GM18867 (cell line): ENCODE measurements around the gene E2F4.
A peak's percentile ranks its signal among the peaks of the same experiment; 100 is the strongest.

Source experiments
- ATAC-seq: cut with Tn5 transposase; IDR thresholded peaks from one replicate; pipeline ENCODE4 v1.9.1; 2021; ENCODE audit warnings: mild to moderate bottlenecking, moderate library complexity; ENCODE audit not compliant: unreplicated experiment

Gene E2F4

DNA sequence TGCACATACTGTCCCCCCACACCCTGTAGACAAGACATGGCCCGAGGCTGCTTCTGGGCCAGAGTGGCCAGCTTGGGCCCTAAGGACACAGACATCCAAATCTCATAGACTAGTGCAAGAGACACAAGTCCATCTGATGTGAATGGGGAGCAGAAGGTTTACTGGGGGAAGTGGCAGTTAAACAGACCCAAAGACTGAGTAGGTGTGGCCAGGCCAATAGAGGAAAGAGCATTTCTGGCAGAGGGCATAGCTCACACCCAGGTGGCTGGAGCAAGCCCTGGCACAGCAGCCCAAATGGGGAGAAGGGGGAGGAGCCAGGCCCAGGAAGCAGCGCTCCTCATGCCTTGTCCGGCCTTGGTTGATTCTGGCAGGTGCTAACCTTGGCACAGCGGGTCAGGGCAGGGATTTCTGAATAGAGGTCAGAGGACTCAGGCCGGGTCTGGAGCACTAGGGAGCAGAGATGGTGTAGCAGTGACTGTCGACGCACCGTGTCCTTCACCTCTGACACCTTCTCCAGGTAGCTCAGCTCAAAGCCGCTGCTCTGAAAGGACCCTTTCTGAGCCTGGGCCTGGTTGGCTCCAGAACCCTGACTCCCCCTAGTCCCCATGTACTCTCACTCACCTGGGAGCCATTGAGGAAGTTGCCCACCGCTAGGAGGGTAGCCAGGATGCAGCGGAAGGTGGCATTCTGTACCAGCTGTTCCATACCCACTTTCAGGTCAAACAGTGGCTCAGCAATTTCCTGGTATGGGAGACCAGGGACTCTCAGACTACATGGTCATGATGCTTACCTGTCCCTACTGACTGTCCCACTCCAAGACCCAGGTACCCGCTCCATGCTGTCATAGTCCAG, 39.1 kb downstream of the E2F4 start:
- ATAC-seq = no peak

DNA sequence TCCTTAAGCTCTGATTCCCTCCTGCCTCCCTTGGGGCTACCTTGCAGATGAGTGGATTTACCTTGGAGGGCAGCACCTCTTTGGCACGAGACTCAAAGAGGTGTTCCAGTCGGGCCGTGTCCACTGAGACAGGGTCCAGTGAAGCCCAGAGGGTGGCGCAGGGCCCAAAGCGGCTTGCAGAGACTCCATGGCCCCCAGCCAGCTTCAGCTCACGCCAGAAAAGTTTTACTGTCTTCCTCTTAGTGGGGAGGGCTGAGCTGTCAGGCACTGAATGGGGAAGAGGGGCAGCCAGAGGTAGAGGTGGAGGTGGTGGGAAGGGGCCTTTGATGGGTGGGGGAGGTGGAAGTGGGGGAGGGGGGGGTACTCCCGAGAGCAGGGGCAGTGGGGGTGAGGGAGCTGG, 41.6 kb downstream of the E2F4 start:
- ATAC-seq = no peak

DNA sequence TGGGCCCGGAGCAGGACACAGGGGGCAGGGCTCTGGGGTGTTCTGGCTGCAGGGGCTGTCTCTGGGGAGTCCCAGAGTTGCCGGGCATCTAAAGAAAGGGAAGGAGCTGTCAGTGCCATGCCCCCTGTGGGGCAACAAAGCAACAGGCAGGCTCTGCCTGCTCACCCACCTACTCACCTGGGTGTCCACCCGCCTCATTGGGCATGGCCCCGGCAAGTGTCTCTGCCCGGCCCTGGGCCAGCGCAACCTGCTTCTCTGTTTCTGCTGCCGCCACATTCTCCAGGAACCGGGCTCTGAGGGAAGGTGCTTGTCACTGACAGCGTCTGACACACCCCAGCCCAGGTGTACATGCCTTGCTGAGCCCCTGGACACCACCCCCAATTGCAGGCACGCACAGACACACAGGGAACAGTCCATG, 42.2 kb downstream of the E2F4 start:
- ATAC-seq = no peak

DNA sequence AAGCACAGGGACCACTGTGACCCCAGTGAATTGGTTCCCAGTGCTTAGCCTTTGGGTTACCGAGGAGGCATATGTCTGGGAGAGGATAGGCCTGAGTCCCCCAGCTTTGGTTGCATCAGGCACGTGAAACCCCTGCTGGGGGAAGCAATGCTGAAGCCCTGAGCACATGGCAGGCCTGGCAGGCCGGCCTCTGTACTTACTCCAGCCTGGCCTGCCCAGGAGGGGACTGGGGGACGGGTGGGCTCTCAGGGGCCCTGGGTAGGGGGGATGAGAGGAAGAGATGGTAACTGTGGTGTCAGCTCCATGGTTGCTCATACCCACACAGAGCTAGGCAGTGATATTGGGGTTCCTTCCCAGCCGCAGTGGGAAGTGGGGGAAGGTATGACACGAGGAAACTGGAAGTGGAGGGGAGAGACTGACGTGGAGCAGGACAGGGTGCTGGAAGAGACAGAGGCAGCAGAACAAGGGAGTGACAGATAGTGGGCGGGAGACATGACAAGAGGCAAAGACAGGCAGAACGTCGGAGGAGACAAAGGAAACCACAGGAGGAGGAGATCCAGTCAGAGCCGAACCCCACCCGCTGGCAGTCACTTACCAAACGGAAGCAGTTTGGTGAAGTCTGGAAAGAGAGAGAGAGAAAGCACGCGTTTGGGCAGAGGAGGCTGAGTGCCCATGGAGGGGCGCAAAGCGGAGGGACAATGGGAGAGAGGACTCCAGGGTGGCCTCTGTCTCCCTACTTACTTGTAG, 44.0 kb downstream of the E2F4 start:
- ATAC-seq = no peak

DNA sequence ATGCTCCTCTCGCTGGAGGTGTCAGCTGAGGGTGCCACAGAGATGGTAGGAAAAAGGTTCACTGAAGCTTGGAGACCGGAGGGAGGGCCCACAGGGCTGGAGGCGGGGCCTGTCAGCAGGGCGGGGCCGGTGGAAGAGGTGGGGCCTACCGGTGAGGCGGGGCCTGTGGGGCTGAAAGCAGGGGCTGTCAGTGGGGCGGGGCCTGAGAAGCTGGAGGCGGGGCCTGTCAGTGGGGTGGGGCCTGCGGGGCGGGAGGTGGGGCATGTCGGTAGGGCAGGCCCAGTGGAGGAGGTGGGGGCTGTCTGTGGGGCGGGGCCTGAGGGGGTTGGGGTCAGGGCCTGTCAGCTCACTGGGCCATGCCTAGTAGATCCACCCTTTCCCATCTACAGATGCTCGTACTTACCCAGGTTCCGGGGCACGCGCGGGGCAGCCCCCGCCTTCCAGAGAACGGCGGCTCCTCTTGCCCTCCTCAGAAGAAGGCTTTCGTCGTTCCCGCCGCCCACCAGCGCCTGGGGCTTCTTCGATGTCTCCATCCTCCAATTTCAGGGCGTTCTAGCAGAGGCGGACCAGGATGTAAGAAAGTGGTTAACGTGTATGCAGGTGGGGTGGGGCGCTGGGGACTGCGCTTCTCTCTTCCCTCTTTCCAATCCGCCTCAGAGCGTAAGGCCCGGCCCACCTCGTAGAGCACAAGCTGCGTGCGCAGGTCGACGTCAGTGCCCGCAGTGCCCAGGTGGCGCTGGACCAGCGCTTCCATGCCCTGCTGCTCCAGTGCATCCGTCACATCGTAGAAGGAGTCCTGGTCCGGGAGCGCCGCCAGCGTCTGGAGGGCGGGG, 44.8 kb downstream of the E2F4 start:
- ATAC-seq = no peak

DNA sequence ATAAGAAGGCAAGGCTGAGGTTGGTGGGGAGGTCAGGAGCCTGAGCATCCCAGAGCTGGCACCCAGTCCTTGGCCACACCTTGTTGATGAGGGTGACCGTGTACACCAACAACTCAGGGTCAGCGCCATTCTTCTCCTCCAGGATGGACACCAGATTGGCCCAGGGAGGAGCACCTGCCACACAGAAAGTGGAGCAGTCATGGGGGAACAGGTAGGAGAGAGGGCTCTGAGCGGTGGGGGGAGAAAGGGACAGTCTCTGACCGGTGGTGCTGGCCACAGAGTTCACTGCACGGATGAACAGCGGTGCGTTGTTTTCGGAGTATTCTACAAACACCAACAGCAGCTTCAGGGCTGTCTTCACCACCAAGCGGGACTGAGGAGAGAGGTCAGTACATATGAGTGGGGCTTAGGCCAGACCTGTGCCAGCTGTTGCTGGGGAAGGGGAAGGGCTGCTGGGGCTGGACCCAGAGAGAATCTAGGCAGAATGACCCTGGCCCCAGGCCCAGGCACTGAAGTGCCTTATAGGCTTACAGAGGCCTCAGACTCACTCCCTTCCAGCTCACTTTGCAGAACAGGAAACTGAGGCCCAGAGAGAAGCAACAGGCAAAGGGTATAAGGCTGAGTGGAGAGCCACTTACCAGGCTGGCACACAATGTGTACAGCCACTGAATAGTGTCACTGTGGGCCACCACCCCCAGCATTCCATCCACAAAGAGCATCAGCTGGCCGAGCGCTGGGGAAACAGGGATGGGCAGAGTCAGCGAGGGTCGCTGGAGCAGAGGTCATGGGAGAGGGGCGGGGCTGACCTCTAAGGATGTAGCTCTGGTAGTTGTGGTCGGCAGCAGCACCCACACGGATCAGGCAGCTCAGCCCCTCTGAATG, 45.7 kb downstream of the E2F4 start:
- no peak for ATAC-seq

DNA sequence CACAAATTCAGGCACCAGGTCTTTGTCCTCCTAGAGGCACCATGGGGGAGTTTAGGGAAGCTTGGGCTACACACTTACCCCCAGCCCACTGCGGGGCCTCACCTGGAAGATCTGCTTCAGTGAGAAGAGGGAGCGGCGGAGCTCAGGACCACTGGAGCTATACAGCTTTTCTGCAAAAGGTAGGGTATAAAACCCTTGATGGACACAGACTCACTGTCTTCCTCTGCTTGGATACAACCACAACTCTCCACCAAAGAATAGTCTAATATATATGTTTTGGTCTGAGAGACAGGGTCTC, 46.3 kb downstream of the E2F4 start:
- ATAC-seq = no peak

DNA sequence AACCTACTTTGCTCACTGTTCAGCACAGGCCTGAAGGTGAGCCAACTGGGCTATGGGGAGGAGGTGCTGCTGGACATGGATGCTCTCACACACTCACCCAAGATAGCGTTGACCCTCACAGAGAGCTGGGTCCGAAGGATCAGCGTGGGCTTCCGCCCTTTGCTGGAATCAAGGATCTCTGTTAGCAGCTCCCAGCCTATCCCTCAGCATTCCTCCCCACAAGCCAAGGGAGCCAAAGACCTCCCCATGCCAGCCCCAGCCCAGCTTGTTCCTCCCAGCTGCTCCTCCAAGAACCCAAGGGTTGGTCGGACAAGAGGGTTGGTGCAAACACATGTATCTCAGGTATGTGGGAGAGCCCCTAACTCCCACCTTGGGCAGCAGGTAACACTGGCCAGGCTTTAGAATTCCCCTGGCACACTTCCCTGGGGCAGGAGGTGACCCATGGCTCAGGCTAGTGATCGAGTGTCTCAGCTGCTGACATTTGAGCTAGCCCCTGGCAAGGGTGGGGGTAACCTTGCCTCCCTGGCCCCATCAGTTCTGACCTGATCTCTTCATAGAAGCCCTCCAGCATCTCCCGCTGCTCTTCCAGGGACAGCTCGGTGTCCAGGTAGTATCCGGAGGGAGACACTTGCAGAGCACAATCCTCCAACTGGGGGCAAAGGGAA, 47.0 kb downstream of the E2F4 start:
- ATAC-seq = no peak

DNA sequence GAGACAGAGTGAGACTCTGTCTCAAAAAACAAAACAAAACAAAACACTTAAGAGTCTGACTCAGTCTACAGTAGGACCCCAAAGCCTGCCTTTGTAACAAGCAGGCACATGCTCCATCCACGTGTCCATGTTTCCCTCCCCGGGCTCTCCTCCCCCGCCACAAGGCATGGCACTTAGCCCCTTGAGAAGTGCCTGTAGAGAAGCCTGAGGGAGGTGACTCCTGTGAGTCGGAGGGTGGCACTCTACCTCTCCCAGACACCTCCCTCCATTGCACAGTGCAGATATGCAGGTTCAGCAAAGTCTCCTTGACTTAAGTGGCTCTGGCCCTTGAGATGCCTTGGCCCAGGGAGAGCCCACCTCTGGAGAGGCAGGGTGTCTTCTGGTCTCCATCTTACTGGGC, 48.6 kb downstream of the E2F4 start:
- no peak for ATAC-seq

DNA sequence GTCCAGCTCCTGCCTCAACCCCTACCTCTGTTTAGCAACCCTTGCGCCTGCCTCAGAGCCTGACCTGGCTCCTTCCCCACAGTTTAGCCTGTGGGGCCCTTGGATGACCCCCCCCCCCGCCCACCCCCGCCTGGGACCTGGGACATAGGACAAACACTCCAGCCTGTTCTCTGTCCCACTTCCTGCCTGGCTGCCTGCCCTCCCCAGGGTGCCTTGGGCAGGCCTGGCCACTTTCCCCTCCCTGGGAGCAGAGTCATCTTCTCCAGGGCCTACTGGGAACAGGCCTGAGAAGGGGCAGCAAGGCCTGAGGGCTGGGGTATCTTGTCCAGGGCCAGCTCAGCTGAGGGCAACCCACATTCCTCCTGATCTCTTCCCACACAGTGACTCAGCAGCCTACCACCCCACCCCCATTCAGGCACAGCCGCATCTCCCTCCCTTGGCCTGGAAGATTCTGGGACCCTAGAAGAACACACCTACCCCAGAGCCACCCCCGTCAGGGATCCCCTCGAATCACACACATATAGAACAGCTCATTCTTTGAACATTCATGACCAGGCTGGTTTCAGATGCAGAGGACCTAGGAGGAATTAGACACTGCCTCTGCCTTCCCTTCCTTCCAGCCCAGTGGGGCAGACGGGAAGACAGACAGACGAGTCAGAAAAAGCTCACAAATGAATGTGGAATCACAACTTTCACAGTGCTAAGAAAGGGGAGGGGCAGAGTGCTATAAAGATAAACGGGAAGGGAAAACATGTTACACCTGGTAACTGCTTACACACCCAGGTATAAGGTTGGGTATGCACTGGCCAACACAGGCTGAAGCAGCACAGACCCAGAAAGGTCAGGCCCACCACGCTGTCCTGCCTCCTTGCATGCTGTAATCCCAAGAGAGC, 49.3 kb downstream of the E2F4 start:
- no peak for ATAC-seq

DNA sequence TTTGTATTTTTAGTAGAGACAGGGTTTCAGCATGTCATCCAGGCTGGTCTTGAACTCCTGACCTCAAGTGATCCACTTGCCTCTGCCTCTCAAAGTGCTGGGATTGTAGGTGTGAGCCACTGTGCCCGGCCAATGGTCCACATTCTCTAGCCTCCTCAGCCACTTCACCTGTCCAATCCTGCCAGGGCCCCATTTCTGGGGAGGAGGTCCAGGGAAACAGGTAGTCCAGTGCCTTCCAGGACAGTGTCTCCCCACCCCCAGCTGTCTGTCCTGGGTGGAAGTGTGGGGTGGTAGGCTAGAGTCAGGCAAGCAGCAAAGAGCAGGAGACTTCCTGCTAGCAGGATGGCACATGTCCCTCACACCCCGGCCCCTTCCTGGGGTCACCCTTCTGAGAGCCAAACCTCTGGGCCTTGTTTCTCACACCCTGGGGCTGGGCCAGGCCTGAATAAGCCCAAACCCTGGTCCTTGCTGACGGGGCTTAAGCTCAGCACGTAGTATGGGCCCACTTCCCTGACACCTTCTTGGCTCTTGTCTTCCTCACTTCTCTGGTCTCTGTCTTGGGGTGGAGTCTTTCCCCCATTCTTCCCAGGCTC, 50.3 kb downstream of the E2F4 start:
- no peak for ATAC-seq

DNA sequence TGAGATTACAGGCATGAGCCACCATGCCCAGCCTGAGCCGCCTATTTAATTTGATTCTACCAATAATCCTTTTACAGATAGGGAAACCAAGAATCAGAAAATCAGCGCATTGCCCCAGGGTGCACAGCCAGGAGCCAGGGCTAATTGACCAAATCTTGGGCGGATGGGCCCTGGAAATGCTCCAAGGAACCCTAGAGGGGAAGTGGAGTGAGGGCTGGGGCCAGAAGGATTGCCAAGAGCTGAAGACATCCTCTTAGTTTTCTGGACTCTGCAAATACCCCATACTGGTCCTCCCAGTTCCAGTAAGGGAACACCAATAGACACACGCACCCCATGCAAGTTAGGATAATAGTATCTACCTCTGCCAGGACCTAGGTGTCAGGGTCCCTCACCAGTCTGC, 51.5 kb downstream of the E2F4 start:
- no peak for ATAC-seq

DNA sequence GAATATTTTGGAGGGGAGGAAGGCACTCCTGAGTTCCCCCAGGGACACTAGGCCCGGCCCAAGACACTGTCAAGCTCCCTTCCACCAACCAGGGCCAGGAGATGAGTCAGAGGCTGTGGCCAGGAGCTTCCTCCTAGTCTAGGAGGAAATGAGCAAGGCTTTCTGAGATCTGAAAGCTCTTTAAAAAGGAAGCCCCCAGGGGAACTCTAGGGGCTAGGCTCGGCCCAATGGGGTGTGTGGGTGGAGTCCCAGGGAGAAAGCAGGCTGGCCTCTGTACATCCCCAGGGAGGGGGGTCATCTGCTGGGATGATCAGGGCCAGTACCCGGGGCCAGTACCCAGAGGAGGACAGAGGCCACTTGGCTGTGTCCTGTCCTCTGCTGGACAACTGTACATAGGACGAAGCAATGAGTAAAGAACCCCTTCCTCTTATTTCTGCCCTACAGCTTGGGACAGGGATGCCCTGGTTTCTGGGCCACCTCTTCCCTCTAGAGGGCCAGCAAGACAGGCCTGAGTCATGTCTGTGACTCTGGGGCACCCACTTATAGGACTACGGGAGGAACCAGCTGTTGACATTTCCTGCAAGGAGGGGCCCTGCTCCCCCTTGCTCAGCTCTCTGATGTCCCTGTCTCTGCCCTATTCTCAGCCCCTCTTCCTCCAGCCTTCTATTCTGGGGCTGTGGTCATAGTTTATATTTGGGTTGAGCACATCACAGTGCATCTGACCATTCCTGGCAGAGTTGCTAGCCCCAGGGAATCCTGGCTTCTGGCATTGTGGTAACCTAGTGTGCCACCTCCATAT, 52.6 kb downstream of the E2F4 start:
- ATAC-seq = peak; percentile 44

DNA sequence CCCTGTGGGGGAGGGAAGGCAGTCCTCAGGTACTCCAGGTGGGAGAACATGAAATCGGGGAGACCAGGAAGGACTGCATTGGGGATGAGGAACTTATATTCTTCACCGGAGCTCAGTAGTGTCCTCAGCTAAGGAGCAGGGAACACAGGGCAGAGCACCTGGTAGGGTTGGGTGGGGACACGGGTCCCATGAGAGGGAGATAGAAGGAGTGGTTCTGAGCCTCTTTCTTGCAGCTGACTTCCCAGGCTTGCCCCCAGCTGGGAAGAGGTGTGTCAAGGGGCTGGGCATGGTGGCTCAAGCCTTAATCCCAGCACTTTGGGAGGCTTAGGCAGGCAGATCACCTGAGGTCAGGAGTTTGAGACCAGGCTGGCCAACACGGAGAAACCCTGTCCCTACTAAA, 53.2 kb downstream of the E2F4 start:
- ATAC-seq = no peak

DNA sequence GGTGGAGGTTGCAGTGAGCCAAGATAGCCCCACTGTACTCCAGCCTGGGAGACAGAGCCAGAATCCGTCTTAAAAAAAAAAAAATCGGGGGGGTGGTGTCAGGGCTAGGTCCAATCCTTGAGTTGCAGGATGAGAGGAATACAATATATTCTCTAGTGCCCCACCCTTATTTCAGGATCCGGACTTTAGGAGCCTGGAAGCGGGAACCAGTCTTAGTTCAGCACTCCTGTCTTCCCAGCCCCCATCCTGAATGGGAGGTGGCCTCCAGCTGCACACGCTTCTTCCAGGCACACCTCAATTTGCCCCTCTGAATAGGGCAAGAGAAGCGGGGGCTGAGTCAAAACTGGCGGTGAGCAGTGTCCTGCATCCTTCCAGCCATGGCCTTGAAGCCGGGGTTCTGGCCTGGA, 53.7 kb downstream of the E2F4 start:
- ATAC-seq = no peak

DNA sequence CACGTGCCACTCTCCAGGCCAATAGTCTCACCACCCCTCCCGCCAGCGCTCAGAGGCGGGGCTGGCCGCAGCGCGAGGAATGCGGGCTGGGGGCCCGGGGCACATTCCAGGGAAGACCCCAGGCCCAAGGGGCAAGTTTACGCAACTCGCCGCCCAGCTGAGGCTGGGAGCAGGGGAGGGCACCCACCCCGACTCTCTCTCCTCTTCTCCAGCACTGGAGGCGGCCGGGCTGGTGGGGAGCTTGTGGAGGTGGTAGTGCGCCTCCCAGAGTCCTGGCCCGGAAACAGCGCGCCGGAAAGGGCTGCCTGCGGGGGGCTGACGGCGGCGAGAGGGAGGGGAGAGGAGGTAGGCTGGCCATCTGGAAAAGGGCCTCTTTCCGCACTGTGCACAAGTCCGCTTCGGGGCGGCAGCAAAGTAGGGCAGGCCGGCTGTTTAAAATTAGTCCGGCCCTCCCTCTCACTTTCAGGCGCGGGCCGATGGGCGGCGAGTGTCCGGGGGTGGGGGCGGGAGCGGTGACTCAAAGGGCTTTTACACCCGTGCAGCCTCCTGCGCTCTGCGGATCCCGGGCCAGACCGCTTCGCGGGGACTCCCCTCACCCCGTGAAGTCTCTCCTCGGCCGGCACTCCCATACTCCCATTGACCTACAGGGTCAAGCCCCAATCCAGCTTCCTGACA, 54.3 kb downstream of the E2F4 start:
- peak; percentile 26 for ATAC-seq

DNA sequence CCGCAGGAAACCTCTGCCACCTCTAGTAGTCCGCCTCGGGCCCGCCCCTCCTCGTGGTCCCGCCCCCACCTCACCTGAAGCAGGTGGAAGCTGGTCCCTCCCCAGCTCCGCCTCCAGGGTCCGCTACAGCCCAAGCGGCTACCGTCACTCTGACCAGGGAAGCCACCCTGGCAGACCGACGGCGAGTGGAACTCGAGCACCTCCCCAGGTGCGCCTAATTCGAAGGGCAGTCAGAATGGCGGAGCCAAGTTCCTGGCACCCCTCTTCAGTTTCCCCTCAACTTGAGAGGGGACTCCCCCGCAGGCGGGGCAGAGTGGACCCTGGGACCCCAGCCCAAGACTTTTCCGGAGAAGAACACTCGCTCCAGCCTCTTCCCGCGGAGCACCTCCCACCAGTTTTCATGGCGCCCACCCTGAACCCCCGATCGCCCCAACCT, 54.8 kb downstream of the E2F4 start:
- peak; percentile 13 for ATAC-seq
